Colonic mucosa (tissue), 4 donors: ENCODE data around the gene HSDL2. TPM values are rescaled to one million over a fixed set of nuclear protein-coding genes. Genes with fewer than 3 reads are reported as not detected.

Experiments used
- DNase-seq: peaks from one replicate; pipeline ENCODE4 v3.0.0-alpha.2; 2020
- H3K27ac ChIP-seq: fragments of 200-600 bp; one replicate; pipeline ENCODE4 v1.8.0; 2021
- H3K27me3 ChIP-seq: fragments of 200-600 bp; one replicate; pipeline ENCODE4 v1.8.0; 2021
- H3K36me3 ChIP-seq: fragments of 200-600 bp; one replicate; pipeline ENCODE4 v1.8.0; 2021
- H3K4me1 ChIP-seq: fragments of 200-600 bp; one replicate; pipeline ENCODE4 v1.8.0; 2021; ENCODE audit warnings: mild to moderate bottlenecking
- H3K4me3 ChIP-seq: fragments of 200-600 bp; one replicate; pipeline ENCODE4 v1.8.0; 2021
- H3K9ac ChIP-seq, 2 donors: one replicate each; pipeline ENCODE4 v1.7.0; 2013; ENCODE audit warnings: control low read depth in 2 of 2, low read depth in 2 of 2, low read length in 2 of 2
- H3K9me3 ChIP-seq: fragments of 200-600 bp; one replicate; pipeline ENCODE4 v1.8.0; 2021
- intact Hi-C: fragments of 100-400 bp; cut with DNase I; formaldehyde crosslinking; loops from one replicate; pipeline ENCODE4 v1.14.1; 2022
- total RNA-seq, 2 donors: library from RNA; stranded (reverse); fragmentation: NEBNext Ultra II Directional in 1 of 2; extraction: Animal tissue kit (Norgen Biotek cat#: 25700) in 1 of 2; gene quantifications; one replicate each; pipeline ENCODE4 v1.2.1, GENCODE V29; 2021
- TF ChIP-seq, protein P1 (sequence below): fragments of 200-600 bp; IDR thresholded peaks from one replicate; pipeline ENCODE4 v1.8.0; 2022; ENCODE audit warnings: antibody characterized with exemption, mild to moderate bottlenecking
- donor health status: healthy.
- donor health status: DM: no; HTN: no; CAD: no.
- donor health status: DM: no; HTN: no; CAD: no.

HSDL2 gene
- total RNA-seq, 2 donors from 2014 or later: 45.4 to 48.9 TPM

- Histone ChIP-seq H3K9me3 (no peaks in the 10 kb centered on the region), H3K36me3 (no peaks in the 10 kb centered on the region), H3K9ac (no peak overlapping the region), H3K27ac (no peak overlapping the region), H3K4me1 (no peaks in the 10 kb centered on the region), H3K27me3 (no peaks in the 10 kb centered on the region), H3K4me3 (no peak overlapping the region)
- no peak for DNase-seq
- TF ChIP-seq, protein P1, sequence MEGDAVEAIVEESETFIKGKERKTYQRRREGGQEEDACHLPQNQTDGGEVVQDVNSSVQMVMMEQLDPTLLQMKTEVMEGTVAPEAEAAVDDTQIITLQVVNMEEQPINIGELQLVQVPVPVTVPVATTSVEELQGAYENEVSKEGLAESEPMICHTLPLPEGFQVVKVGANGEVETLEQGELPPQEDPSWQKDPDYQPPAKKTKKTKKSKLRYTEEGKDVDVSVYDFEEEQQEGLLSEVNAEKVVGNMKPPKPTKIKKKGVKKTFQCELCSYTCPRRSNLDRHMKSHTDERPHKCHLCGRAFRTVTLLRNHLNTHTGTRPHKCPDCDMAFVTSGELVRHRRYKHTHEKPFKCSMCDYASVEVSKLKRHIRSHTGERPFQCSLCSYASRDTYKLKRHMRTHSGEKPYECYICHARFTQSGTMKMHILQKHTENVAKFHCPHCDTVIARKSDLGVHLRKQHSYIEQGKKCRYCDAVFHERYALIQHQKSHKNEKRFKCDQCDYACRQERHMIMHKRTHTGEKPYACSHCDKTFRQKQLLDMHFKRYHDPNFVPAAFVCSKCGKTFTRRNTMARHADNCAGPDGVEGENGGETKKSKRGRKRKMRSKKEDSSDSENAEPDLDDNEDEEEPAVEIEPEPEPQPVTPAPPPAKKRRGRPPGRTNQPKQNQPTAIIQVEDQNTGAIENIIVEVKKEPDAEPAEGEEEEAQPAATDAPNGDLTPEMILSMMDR: no peak
- intact Hi-C loops: no loop called here
These were observed 57.5 kb downstream of the HSDL2 start for GRCh38 chr9:112437406-112437805.

DNA sequence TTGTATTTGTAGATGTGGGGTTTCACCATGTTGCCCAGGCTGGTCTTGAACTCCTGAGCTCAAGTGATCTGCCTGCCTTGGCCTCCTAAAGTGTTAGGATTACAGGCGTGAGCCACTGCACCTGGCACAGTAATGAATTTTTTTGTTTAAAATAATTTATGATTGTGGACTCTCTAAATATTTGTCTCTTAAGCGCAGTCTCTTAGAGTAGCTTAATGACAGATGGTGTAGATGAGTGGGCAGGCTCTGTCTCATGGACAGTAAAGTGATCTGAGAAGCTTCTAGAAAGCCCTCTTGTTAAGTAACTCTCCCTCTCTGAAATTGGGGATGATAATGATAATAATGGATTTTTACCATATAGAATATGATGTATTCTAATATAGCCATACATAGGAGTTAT is 59.3 kb downstream of the HSDL2 start:
- no peaks in the 10 kb centered on the region for H3K9me3 ChIP-seq
- H3K27ac ChIP-seq: no peak overlapping the region
- TF ChIP-seq, protein P1: no peak
- H3K4me1 ChIP-seq: no peaks in the 10 kb centered on the region
- intact Hi-C loops: no loop called here
- no peak overlapping the region for H3K4me3 ChIP-seq
- no peak overlapping the region for H3K9ac ChIP-seq
- H3K36me3 ChIP-seq: no peaks in the 10 kb centered on the region
- no peaks in the 10 kb centered on the region for H3K27me3 ChIP-seq
- no peak for DNase-seq

DNA sequence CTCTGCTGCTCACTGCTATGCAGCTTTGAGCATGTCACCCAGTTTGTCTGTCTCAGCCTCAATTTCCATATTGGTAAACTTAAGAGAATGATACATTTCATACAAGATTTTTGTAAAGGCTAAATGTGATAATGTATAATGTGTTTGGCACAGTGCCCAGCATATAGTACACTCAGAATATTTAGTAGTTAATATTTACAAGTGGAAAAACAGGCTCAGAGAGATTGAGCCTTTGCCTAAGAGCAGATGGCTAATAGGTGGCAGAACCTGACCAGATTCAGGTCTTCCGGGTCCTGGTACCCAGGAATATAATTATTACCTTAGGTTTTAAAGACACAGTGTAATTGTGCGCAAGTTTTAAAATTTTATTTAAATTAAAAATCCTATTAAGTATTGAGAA is 59.9 kb downstream of the HSDL2 start:
- H3K9me3 ChIP-seq: no peaks in the 10 kb centered on the region
- no peaks in the 10 kb centered on the region for H3K4me1 ChIP-seq
- H3K27ac ChIP-seq: no peak overlapping the region
- H3K9ac ChIP-seq: no peak overlapping the region
- no peaks in the 10 kb centered on the region for H3K27me3 ChIP-seq
- H3K36me3 ChIP-seq: no peaks in the 10 kb centered on the region
- intact Hi-C loops: no loop called here
- H3K4me3 ChIP-seq: no peak overlapping the region
- DNase-seq: no peak
- TF ChIP-seq, protein P1: no peak

GRCh38 chr9:112443200-112443599 is 63.3 kb downstream of the HSDL2 start:
- TF ChIP-seq, protein P1: no peak
- intact Hi-C loops: no loop called here
- no peak overlapping the region for H3K9ac ChIP-seq
- H3K36me3 ChIP-seq: no peaks in the 10 kb centered on the region
- no peak for DNase-seq
- H3K27ac ChIP-seq: no peak overlapping the region
- no peaks in the 10 kb centered on the region for H3K27me3 ChIP-seq
- H3K4me1 ChIP-seq: no peaks in the 10 kb centered on the region
- H3K4me3 ChIP-seq: no peak overlapping the region
- no peaks in the 10 kb centered on the region for H3K9me3 ChIP-seq

GRCh38 chr9:112443636-112444035 is 63.7 kb downstream of the HSDL2 start:
- Histone ChIP-seq H3K9ac (no peak overlapping the region), H3K9me3 (no peaks in the 10 kb centered on the region), H3K27ac (no peak overlapping the region), H3K36me3 (no peaks in the 10 kb centered on the region), H3K4me3 (no peak overlapping the region), H3K4me1 (no peaks in the 10 kb centered on the region), H3K27me3 (no peaks in the 10 kb centered on the region)
- DNase-seq: no peak
- intact Hi-C loops: no loop called here
- TF ChIP-seq, protein P1: no peak

GRCh38 chr9:112445196-112445595 is 65.3 kb downstream of the HSDL2 start:
- TF ChIP-seq, protein P1: no peak
- no peaks in the 10 kb centered on the region for H3K4me1 ChIP-seq
- no peak for DNase-seq
- intact Hi-C loops: no loop called here
- H3K9me3 ChIP-seq: no peaks in the 10 kb centered on the region
- no peaks in the 10 kb centered on the region for H3K36me3 ChIP-seq
- no peak overlapping the region for H3K4me3 ChIP-seq
- no peak overlapping the region for H3K27ac ChIP-seq
- H3K9ac ChIP-seq: no peak overlapping the region
- no peaks in the 10 kb centered on the region for H3K27me3 ChIP-seq
